ENCODE measurements around the gene ACSM3. TPM values are rescaled to one million over a fixed set of nuclear protein-coding genes. Genes with fewer than 3 reads are reported as not detected.

The ACSM3 gene
- total RNA-seq, 1 donor from 2014 or later: 119 TPM

DNA sequence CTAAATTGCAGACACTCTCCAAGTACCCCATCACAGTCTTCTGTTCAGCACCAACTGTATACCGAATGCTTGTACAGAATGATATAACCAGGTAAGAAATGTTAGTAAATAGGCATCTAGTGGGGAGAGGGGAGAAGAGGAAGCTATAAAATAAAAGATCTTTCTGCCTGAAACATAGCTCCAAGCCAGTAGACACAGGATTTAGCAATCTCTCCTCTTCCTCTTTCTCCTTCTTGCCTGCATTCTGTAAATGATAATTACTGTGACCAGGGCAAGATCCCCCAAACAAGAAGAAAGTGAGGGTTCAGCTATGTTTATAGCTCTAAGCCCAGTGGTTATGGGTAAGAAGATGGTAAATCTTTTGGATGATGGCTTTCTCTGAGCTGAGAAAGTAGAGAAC, 17.9 kb downstream of the ACSM3 start:
- Mint-ChIP-seq H3K9me3 (ENCODE audit: low read depth) (no peaks in the 10 kb centered on the region), H3K4me3 (ENCODE audit: low read depth) (no peak overlapping the region), H3K4me1 (ENCODE audit: low read depth) (peaks cover 2% of the 10 kb centered on the region), H3K27me3 (no peaks in the 10 kb centered on the region), H3K27ac (no peak overlapping the region), H3K36me3 (ENCODE audit: insufficient read depth) (peaks cover 13% of the 10 kb centered on the region)
- no peak for DNase-seq (ENCODE audit: low spot score, unreplicated experiment)
- TF ChIP-seq, protein P1, sequence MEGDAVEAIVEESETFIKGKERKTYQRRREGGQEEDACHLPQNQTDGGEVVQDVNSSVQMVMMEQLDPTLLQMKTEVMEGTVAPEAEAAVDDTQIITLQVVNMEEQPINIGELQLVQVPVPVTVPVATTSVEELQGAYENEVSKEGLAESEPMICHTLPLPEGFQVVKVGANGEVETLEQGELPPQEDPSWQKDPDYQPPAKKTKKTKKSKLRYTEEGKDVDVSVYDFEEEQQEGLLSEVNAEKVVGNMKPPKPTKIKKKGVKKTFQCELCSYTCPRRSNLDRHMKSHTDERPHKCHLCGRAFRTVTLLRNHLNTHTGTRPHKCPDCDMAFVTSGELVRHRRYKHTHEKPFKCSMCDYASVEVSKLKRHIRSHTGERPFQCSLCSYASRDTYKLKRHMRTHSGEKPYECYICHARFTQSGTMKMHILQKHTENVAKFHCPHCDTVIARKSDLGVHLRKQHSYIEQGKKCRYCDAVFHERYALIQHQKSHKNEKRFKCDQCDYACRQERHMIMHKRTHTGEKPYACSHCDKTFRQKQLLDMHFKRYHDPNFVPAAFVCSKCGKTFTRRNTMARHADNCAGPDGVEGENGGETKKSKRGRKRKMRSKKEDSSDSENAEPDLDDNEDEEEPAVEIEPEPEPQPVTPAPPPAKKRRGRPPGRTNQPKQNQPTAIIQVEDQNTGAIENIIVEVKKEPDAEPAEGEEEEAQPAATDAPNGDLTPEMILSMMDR (IDR thresholded peaks at IDR 0.05; ENCODE audit: unreplicated experiment): no peak

DNA sequence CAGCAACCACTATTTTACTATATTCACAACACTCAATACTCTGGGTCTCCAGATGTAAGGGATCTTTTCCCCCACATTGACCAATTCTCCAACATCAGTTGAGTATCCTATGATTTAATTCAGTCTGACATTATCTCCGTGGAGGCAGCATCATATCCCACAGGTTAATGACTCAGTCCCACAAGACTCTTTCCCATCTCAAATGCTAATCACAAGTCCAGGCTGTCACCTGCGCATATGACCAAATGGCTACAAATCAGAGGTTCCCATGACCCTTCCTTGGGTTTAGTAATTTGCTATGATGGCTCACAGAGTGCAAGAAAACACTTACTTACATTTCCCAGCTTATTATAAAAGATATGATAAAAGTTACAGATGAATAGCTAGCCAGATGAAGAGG, 18.7 kb downstream of the ACSM3 start:
- no peaks in the 10 kb centered on the region for H3K9me3 Mint-ChIP-seq (ENCODE audit: low read depth)
- no peak overlapping the region for H3K4me3 Mint-ChIP-seq (ENCODE audit: low read depth)
- no peaks in the 10 kb centered on the region for H3K27me3 Mint-ChIP-seq
- TF ChIP-seq, protein P1 (IDR thresholded peaks at IDR 0.05; ENCODE audit: unreplicated experiment): no peak
- no peak for DNase-seq (ENCODE audit: low spot score, unreplicated experiment)
- no peak overlapping the region for H3K27ac Mint-ChIP-seq
- H3K36me3 Mint-ChIP-seq (ENCODE audit: insufficient read depth): peaks cover 9% of the 10 kb centered on the region
- peaks cover 2% of the 10 kb centered on the region for H3K4me1 Mint-ChIP-seq (ENCODE audit: low read depth)

DNA sequence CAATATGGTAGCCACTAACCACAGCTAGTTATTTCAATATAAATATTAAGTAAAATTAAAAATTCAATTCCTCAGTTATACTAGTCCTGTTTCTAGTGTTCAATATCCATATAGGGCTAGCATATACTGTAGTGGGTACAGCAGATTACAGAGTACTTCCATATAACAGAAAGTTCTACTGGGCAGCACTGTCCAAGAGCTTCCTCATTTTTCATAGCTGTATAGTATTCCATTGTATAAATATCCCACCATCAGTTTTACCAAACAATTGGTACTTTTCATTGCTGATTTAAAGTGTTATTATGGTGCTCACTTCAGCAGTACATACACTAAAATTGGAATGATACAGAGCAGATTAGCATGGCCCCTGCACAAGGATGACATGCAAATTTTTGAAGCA, 20.4 kb downstream of the ACSM3 start:
- H3K27me3 Mint-ChIP-seq: no peaks in the 10 kb centered on the region

DNA sequence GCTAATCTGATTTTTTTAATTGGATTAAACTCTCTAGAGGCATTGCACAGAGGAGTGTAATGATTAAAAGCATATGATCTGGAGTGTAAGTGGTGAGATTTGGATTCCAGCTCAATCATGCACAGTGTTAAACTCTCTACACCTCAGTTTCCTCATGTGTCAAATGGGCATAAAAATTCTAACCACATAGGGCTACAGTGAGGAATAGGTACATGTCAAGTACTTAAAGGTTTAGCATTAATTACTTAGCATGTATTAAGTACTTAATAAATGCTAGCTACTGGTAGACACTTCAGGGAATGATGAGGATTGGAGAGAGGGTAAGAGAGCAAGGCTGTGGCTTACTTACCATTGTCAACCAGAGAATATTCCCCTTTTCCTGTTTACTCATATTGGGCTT, 25.3 kb downstream of the ACSM3 start:
- Mint-ChIP-seq H3K4me1 (ENCODE audit: low read depth) (peaks cover 7% of the 10 kb centered on the region), H3K27me3 (no peaks in the 10 kb centered on the region), H3K4me3 (ENCODE audit: low read depth) (no peak overlapping the region), H3K9me3 (ENCODE audit: low read depth) (no peaks in the 10 kb centered on the region), H3K27ac (no peak overlapping the region), H3K36me3 (ENCODE audit: insufficient read depth) (peaks cover 5% of the 10 kb centered on the region)
- TF ChIP-seq, protein P1 (IDR thresholded peaks at IDR 0.05; ENCODE audit: unreplicated experiment): no peak
- no peak for DNase-seq (ENCODE audit: low spot score, unreplicated experiment)

More for the DNA sequence above, 20.4 kb downstream of the ACSM3 start:
- no peak for DNase-seq (ENCODE audit: low spot score, unreplicated experiment)
- Mint-ChIP-seq H3K4me1 (ENCODE audit: low read depth) (peaks cover 2% of the 10 kb centered on the region), H3K9me3 (ENCODE audit: low read depth) (no peaks in the 10 kb centered on the region), H3K27ac (no peak overlapping the region), H3K4me3 (ENCODE audit: low read depth) (no peak overlapping the region), H3K36me3 (ENCODE audit: insufficient read depth) (peaks cover 7% of the 10 kb centered on the region)
- TF ChIP-seq, protein P1 (IDR thresholded peaks at IDR 0.05; ENCODE audit: unreplicated experiment): no peak

DNA sequence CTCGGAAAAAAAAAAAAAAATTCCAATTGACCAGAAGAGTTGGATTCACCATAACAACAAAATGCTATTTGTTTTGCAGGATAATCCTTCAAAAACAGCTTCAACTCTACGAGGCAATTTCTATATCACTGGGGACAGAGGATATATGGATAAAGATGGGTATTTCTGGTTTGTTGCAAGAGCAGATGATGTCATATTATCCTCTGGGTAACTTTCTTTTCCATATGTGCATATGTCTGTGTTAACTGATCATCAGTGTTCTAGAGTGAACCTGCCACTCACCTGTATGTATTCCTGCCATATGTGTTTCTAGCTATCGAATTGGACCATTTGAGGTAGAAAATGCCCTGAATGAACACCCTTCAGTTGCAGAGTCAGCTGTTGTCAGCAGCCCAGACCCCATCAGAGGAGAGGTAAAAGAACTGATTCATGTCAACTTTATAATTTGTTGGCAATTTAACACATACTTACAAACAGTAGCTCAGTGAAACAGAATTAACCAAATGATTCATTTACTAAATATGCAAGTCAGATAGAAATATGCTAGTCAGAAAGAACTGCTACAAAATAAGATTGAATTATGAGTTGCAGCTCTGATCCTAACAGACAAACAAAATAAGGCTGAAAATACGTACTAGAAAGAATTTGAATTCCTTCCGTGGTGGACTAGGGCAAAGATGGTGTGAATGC, 28.3 kb downstream of the ACSM3 start:
- Mint-ChIP-seq H3K4me3 (ENCODE audit: low read depth) (no peak overlapping the region), H3K4me1 (ENCODE audit: low read depth) (peaks cover 7% of the 10 kb centered on the region), H3K27ac (no peak overlapping the region), H3K27me3 (no peaks in the 10 kb centered on the region), H3K36me3 (ENCODE audit: insufficient read depth) (peaks cover 9% of the 10 kb centered on the region), H3K9me3 (ENCODE audit: low read depth) (no peaks in the 10 kb centered on the region)
- DNase-seq (ENCODE audit: low spot score, unreplicated experiment): no peak
- TF ChIP-seq, protein P1 (IDR thresholded peaks at IDR 0.05; ENCODE audit: unreplicated experiment): no peak

Data from progenitor cell of endocrine pancreas (in vitro differentiated cells).